GM18502 (cell line): ENCODE results near the gene DACH1.
"Not testable (repeated sequence)": the region's sequence is repeated elsewhere in the genome, so short reads cannot be mapped to it uniquely, and the experiment has no call there.

Experiments used
- ATAC-seq: cut with Tn5 transposase; IDR thresholded peaks from one replicate; pipeline ENCODE4 v1.9.1; 2021; ENCODE audit warnings: mild to moderate bottlenecking; ENCODE audit not compliant: unreplicated experiment, poor library complexity

DACH1 gene

DNA sequence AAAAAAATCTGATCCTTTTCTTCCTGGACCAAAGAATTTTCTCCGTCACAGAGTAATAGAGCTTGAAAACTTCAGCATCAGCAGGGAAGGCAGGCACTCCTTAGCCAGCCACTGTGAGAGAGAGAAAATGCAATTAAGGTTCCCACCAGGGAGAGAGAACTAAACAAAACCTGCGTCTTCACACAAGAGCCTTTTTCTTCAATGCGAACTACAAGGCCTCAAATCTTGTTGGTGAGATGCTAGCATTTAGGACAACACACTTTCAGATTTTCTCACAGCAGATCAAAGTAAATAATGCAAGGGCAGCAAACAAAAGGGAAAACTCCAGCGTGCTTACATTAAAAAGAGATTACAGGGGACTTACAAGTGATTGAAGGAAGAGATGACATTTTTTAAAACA, 80.1 kb downstream of the DACH1 start:
- ATAC-seq = no peak

DNA sequence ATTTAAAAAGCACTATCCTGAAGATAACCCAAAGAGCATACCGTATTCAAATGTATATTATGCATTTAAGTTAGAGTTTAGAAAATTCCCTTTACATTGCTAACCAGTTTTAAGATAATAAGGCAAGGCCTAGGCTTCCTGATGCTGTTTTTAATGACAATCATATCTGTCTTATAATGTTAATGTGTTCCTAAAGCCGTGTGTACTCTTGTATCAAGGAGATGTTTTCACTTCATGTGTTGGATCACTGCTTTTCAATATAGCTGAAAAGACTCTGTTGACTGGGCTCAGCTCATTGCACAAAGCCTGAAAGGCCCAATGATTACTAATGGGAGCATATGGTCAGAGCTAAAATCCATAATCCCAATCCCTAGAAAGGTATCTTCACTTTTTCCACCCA, 81.6 kb downstream of the DACH1 start:
- no peak for ATAC-seq

DNA sequence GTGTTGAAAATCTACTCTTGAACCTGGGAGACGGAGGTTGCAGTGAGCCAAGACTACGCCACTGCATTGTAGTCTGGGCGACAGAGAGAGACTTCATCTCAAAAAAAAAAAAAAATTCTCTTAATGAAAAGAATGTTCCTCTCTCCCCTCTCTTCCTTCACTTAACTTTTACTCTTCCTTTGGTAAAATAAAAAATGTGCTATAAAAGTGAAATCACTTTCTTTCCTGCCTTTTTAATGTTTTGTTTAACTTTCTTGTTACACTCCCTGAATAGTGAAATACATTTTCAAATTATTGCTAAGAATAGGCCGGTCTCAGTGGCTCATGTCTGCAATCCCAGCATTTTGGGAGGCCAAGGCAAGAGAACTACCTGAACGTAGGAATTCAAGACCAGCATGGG, 86.5 kb downstream of the DACH1 start:
- no peak for ATAC-seq

DNA sequence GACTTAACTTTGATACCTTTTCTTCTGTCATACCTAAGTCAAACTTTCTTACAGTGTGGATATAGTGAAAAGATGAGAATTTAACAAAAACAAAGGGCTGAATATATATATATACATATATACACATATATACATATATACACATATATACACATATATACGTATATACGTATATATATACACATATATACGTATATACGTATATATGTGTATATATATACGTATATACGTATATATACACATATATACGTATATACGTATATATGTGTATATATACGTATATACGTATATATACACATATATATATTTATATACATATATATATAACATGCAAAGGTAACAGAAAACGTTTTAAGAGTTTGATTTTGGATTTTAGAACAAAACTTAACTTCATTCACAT, 88.0 kb downstream of the DACH1 start:
- ATAC-seq = not testable (repeated sequence)

DNA sequence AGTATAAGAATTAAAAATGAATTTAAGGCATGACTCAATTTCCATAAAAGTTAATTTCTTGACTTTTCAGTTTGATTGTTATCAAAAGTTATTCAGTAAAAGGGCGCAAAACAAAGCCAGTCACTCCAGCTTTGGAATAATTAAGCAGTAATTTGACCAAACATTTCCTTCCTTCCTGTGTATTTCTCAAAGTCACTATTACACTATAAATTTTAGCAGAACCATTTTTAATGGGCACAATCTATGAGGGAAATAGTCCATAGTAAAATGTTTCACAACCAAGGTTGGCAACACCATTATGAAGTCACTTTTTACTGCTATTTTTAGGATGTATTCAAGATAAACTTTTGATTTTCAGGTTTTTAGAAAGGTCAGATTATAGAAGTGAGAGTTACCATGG, 91.0 kb downstream of the DACH1 start:
- ATAC-seq = no peak

DNA sequence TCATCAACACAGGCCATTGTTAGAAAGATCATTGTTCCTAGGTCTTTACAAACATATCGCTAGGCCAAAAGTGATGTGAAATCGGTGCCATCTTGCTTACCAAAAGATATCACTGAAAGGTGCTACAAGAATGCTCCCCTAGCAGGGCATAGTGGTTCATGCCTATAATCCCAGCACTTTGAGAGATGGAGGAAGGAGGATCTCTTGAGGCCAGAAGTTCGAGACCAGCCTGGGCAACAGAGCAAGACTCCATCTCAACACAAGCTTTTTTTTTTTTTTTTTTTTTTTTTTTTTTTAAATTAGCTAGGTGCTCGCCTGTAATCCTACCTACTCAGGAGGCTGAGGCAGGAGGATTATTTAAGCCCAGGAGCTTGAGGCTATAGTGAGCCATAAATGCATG, 92.1 kb downstream of the DACH1 start:
- no peak for ATAC-seq

DNA sequence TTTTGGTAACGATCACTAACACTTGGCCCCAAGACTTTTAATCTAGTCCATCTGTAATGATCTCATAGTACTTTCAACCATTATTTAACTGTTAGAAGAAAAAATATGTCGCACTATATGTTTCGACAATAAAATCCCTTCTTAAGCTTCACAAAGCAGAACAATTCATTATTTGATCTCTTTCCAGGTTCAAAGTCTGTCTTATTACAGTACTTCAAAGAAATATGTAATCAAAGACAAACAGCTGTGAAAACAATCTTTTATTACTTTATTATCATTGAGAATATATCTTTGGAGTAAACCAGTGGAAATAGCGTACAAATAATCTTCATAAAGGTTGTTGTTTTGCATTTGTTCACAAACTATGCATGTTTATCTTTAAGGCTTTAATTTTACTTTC, 93.5 kb downstream of the DACH1 start:
- ATAC-seq = no peak

DNA sequence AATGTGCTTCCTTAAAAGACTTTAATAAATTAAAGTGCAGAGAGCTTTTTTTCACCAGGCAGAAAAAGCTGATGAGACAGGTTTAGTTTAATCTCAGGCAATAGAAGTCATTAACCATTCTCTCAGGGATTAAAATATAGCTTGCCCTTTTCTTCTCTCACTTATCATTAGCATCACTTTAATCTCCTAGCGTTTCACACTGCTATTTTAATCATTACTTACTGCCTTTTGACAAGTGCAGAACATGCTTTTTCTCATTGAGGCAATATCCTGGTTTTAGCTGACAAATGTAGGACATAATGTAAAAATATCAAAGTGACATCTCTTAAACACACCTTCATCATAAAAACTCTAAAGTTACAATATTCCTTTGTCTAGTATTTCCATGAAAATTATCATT, 94.6 kb downstream of the DACH1 start:
- ATAC-seq = no peak

DNA sequence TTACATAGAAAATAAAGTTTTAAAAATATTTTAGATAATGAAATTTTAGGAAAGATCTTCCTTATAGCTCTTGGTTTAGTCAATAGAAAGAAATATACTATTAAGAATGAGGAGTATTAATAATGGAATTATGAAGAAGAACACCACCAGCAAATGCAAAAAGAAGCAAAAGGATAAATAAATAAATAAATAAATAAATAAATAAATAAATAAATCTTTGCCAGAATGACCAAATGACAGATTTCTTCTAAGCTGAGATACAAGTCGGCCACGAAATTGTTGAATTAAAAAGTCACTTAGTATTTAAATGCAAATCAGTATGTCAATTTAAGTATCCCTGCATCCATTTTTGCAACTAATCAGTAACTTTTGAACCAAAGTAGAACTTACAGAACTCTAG, 95.9 kb downstream of the DACH1 start:
- ATAC-seq = no peak

DNA sequence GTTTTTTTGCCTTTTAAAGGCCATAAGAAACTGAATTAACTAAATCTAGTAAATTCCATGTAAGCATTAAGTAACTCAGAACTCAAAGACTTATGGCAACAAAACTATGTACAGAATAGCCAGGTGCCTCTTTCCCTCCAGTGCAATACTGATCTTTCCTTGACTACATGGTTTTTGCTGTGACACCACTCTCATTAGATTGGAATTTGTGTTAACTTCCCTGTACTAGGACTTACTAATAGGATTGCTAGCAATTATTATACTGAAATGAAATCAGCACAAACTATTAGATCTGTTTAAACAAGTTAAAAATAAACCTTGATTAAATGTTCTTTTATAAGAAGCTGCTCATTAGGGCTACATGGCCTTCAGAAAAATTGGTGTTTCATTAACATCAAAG, 96.3 kb downstream of the DACH1 start:
- no peak for ATAC-seq

DNA sequence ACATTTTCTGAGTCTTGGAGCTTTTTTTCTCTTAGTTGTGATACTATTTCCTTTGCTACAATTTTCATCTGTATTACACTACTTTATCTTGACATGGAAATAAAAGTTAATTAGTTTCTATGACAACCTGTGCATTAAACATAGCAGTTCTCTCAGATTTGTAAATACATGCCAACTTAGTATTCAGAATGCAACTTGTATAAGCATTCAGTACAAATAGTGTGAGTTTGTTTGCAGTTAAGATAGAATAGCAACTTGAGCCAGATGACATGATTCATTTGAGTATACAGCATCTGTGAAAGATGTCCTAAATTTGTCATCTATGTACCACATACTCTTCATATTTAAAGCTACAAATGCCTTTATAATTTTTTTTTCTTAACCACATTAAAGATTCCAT, 98.1 kb downstream of the DACH1 start:
- ATAC-seq = no peak

DNA sequence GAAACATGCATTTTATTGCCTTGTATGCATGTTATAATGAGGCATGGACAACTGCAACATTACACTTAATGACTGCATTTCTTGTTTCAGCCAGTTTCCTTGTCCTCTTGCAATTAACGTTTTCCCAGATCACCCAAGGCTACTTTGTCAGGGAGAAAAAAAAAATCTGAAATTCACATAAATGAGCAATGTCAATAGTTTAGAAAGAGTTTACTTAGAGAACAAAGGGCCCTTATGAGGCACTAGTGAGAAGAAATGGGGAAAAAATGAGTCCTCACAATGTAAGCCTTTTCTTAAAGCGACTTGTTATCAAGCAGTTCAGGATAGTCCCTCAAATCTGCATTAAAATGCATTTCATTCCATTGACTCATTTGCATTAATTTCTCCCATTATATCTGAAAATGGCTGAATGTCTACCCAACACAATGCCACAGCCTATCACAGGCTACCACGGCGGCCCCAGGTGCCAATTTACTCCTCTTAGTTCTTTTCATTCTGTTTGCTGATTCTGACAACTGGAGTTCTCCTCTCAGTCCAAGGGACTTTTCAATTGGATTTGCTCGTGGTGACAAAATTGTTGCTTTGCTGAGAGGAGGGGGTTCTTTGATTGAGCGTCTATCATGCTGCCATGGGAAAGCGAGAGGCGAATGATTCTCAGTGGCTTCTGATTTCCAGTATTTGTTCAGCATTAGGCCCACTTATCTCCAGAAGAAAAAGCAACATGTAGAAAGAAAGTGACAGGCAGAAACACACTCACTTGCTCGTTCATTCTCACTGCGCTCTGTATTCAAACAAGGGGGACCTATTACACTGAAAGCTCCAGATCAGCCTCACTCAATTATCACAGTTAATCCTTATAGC, 107.1 kb downstream of the DACH1 start:
- no peak for ATAC-seq

DNA sequence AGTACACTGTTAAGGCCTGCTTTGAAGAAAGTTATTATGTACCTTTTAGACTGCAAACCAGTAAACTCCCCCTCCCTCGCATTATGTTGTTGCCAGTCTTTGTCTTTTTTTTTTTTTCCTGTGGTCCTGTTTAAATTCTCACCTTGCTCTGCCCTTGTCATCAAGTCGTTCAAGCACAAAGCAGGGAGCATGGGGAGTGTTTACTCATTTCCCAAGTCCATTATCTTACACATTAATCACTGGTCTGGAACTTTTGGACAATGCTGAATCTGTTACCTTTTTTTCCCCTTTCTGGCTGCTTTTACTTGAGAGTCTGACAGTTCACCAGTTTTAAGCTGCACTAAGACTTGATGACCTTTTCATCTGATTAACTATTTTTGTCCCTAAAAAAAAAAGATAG, 108.2 kb downstream of the DACH1 start:
- ATAC-seq = no peak

DNA sequence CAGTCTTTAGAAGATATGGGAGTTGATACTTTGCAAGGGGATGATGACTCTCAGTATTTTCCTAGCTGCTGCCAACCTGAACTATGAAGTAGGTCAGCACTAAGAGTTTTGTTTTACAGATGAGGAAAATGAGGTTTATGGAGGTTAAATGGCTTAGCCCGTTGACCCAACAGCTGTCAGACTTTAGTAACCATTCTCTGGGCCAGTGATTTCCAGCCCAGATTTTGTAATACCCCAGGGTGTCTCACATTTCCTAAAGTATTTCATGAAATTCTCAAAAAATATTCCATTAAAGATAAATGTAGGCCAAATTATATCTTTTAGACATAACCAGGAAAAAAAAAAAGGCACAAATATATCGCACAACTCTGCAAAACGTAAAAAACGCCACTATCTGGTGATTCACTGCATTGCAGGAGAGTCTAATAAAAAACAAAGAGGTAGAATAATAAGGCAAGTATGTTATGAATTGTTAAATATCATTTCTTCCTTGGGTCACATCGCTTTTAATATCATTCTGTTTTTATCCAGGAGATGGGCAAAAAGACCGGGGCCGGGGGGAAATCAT, 112.5 kb downstream of the DACH1 start:
- ATAC-seq = no peak

DNA sequence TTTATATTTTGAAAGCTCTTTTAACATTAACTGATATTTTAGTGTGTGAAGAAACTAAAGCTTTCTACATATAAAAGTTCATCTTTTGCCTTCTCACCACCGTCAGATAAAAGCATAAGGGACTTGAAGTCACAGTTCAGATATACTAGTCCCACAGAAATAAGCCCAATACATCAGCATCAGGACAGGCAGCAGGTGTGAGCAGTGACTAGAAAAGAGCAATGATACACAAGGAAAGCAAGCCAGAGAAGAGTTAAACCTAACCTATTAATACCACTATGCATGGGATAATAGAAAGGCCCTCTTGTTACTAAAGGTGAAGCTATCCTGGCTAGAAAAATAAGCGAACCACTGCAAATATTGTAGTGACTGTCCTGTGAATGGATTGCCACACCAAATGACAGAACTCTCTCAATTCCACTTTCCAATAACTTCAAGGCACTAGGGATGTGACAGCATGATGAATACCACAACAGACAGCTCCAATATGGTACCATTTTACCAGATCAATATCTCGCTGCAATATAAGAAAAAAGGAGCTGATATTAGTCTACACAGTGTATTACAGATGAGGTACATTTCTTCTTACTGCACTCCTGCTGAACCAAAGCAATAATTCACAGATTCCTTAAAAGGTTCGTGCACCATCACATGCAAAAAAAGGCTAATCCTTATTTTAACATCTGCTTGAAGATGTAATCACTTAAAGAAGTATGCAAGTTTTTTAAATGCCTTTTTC, 114.1 kb downstream of the DACH1 start:
- no peak for ATAC-seq

DNA sequence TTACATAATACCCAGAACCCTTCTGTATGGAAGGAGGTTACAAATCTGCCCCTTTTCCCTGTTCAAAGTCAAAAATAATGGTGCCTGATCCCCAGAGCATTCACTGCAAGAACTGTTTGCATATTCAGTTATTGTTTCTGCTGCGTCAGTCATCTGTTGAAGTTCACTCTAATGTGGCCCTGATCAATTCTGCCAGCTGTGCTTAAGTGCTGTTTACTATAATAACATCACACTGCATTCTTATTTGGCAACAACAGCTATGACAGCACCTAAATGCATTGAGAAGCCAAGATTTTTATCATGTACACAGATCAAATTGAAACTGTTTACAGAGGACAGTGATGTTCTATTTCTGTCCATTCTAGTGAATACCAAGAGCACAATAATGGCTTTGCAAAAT, 115.9 kb downstream of the DACH1 start:
- no peak for ATAC-seq

DNA sequence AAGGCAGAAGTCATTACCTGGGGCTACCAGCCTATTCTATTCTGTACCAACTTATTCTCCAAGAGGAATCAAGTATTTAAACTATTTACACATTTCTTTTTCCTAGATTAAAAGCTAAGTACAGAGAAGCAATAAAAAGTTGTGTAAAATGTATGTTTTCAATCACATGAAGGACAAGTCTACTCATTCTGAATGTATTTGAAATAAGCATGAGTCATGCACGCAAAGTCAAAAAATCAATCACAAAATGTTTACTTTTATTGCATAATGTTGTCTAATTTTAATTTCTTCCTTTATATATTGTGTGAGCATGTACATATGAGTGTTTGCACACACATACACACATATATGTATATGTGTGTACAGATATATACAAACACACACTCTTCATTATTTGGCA, 136.7 kb downstream of the DACH1 start:
- ATAC-seq = no peak

DNA sequence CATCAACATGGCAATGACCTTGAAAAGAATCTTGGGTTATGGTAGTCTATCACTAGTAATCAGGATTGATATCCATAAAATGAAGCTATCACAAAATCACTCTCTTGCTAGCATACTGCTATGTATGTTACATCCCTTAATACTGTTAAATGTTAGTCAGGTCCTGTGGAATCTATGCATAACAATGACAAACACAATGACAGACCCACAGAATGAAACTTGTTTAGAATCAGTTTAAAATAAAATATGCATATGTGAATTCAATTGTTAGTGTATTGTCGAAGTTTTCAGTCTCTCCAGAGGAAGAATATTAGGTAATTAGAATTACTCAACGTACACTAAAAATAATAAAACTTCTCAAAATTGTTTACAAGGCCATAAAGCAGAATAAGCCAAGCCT, 137.6 kb downstream of the DACH1 start:
- ATAC-seq = no peak

DNA sequence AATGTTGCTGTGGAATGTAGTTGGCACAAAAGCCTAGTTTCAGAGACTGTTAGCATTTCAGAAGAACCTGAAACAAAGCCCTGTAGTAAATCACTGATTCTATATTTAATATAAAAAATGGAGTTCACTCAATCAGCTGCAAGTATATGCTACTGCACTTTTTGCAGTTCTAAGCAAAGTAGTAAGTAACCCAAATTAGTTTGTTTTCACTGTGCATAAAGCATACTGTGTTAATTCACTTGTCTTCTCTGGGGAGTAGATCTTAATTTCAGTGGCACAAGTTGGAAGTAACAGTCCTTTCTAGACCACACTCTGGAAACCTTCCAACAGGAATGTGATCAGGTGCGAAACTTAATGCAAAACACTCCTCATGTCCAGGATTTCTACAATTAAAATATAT, 139.3 kb downstream of the DACH1 start:
- no peak for ATAC-seq

DNA sequence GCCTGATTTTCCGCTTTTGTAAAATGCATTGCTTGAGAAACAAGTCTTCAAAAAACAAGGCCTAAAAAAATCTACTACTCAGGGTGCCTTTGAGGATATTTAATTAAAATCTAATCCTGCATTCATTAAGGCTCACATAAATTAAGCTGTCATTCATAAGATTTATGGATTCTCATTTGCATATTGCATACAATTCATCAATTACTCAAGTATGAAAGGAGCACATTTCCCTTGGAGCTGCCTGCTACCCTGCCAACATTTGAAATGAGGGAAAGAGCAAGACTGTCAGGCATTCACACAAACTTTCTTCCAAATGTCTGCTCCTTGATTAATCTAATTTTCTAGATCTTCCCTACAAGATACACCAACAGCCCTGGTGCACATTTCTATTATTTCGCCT, 140.0 kb downstream of the DACH1 start:
- no peak for ATAC-seq

DNA sequence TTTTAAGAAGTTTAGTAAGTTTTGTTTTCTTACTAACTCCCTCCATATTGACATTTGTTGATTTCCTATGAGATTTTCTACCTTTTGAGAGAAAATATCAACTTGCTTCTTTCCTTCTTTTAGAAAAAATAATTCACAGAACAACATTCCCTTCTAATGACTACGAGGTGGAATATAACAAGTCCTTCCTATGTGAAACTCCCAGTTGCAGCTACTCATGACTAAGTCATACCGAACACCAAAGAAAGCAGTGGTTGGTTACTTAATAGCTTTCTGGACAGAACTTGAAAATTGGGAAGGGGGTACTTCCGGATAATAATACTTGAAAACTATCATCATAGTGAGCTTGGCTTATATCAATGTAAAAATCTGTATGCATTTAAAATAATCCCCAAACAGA, 144.8 kb downstream of the DACH1 start:
- no peak for ATAC-seq

DNA sequence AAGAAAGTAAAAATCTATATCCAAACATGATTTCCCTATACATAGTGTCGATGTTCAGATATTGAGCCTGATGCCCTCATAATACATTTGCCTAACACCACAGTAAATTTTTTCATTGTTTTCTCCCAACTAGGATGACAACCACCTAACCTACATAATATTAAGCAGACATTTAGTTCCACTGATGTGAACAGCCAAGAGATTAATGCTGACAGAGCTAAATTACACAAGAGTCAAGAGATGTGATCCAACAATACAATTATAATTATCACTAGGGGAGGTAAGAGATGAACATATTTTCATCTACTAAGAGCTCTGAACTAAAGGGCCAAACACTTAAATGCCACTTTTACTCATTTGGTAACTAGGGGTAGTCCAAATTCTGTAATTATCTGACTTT, 145.9 kb downstream of the DACH1 start:
- ATAC-seq = no peak
